Thyroid gland (tissue), 4 donors: ENCODE results near the gene MAP3K6. TPM values are rescaled to one million over a fixed set of nuclear protein-coding genes. Genes with fewer than 3 reads are reported as not detected.

Experiments used
- DNase-seq, 2 donors: peaks; one replicate each; pipeline ENCODE4 v3.0.0-alpha.2; 2019
- H3K27ac ChIP-seq, 3 donors: fragments of 200-600 bp; sonication (generic); 1 replicate in 2 of 3; 2 replicates in 1 of 3; pipeline ENCODE4 v1.5.1; 2016 to 2019; ENCODE audit warnings: mild to moderate bottlenecking in 1 of 3, moderate library complexity in 1 of 3
- H3K27me3 ChIP-seq: fragments of 200-600 bp; sonication (generic); one replicate; pipeline ENCODE4 v1.5.1; 2019
- H3K36me3 ChIP-seq, 2 donors: fragments of 200-600 bp; sonication (generic); one replicate each; pipeline ENCODE4 v1.5.1; 2016 to 2019
- H3K4me1 ChIP-seq, 2 donors: fragments of 200-600 bp; sonication (generic); one replicate each; pipeline ENCODE4 v1.5.1; 2017 to 2019
- H3K4me3 ChIP-seq, 3 donors: fragments of 200-600 bp; sonication (generic); replicated peaks in 1 of 3; 1 replicate in 2 of 3; 2 replicates in 1 of 3; pipeline ENCODE4 v1.5.1; 2016; ENCODE audit warnings: mild to moderate bottlenecking in 1 of 3
- H3K9me3 ChIP-seq: fragments of 200-600 bp; sonication (generic); one replicate; pipeline ENCODE4 v1.5.1; 2017
- CTCF ChIP-seq, 6 experiments: fragments of 200-600 bp in 3 of 6; fragments of 450-650 bp in 3 of 6; sonication (generic) in 3 of 6; IDR thresholded peaks; one replicate each; pipeline ENCODE4 v1.5.1; 2016 to 2019; ENCODE audit warnings: antibody characterized with exemption in 6 of 6, mild to moderate bottlenecking in 2 of 6, inconsistent platforms in 1 of 6, moderate library complexity in 1 of 6
- POLR2A ChIP-seq, 2 donors: fragments of 450-650 bp; IDR thresholded peaks; one replicate each; pipeline ENCODE4 v1.6.1; 2017; ENCODE audit warnings: antibody characterized with exemption in 2 of 2, mild to moderate bottlenecking in 2 of 2, moderate library complexity in 1 of 2
- WGBS, 2 donors: methylation state at CpG; one replicate each; pipeline ENCODE4 v1.1.5; 2017; 5-methylcytosine and 5-hydroxymethylcytosine counted together
- intact Hi-C: fragments of 100-400 bp; cut with DNase I; formaldehyde crosslinking; loops from one replicate; pipeline ENCODE4 v1.15.1; 2023
- total RNA-seq, 4 donors: library from RNA; depleted of rRNA; stranded (reverse); fragments of >200 nt; gene quantifications; one replicate each; pipeline ENCODE4 v1.2.3, GENCODE V29; 2016

The MAP3K6 gene
- total RNA-seq, 4 donors from 2014 or later: 17.6 to 62.9 (median 32.3) TPM

GRCh38 chr1:27400082-27400962 is 33.6 kb upstream of the MAP3K6 start:
- no peak overlapping the region for H3K4me3 ChIP-seq
- no peaks in the 10 kb centered on the region for H3K27me3 ChIP-seq
- TF ChIP-seq CTCF (IDR thresholded peaks at IDR 0.05) (no peak), POLR2A (IDR thresholded peaks at IDR 0.05) (no peak)
- H3K4me1 ChIP-seq: peaks cover 20 to 37% of the 10 kb centered on the region in 2 donors
- intact Hi-C loops: loop anchor here (5.0 kb wide), 2 partner anchors 207 to 262 kb away; no protein-coding TSS in a partner anchor
- no peaks in the 10 kb centered on the region for H3K9me3 ChIP-seq
- no peaks in the 10 kb centered on the region for H3K36me3 ChIP-seq
- 44 to 50% methylated on average over 11 to 13 of the region's 13 CpGs for WGBS, 2 donors
- DNase-seq: no peak
- H3K27ac ChIP-seq: no peak overlapping the region

- DNase-seq: no peak
- Histone ChIP-seq H3K27ac (no peak overlapping the region), H3K27me3 (no peaks in the 10 kb centered on the region), H3K36me3 (no peaks in the 10 kb centered on the region), H3K4me3 (no peak overlapping the region), H3K4me1 (peaks cover 25 to 33% of the 10 kb centered on the region in 2 donors), H3K9me3 (no peaks in the 10 kb centered on the region)
- intact Hi-C loops: loop anchor here (5.0 to 10.0 kb wide), 3 partner anchors 208 to 295 kb away; no protein-coding TSS in a partner anchor
- WGBS, 2 donors: 56 to 65% methylated on average over 10 to 19 of the region's 19 CpGs
- TF ChIP-seq CTCF (IDR thresholded peaks at IDR 0.05): no peak
- TF ChIP-seq POLR2A (IDR thresholded peaks at IDR 0.05): no peak
Measured at GRCh38 chr1:27399251-27400025, 32.7 kb upstream of the MAP3K6 start.

GRCh38 chr1:27398405-27399149 is 31.8 kb upstream of the MAP3K6 start:
- H3K9me3 ChIP-seq: no peaks in the 10 kb centered on the region
- peaks cover 23 to 26% of the 10 kb centered on the region in 2 donors for H3K4me1 ChIP-seq
- DNase-seq: no peak
- no peak overlapping the region for H3K4me3 ChIP-seq
- WGBS, 2 donors: 75 to 82% methylated on average over 1 to 3 of the region's 4 CpGs
- no peaks in the 10 kb centered on the region for H3K36me3 ChIP-seq
- H3K27me3 ChIP-seq: no peaks in the 10 kb centered on the region
- no peak for TF ChIP-seq POLR2A (IDR thresholded peaks at IDR 0.05)
- no peak for TF ChIP-seq CTCF (IDR thresholded peaks at IDR 0.05)
- H3K27ac ChIP-seq: no peak overlapping the region
- intact Hi-C loops: loop anchor here (10.0 kb wide), 1 partner anchor 294 kb away; no protein-coding TSS in a partner anchor

- no peak for DNase-seq
- intact Hi-C loops: loop anchor here (10.0 kb wide), 1 partner anchor 293 kb away; no protein-coding TSS in a partner anchor
Measured at GRCh38 chr1:27397749-27398148, 31.0 kb upstream of the MAP3K6 start.

More at GRCh38 chr1:27397749-27398148, 31.0 kb upstream of the MAP3K6 start:
- Histone ChIP-seq H3K4me1 (peaks cover 17 to 20% of the 10 kb centered on the region in 2 donors), H3K27me3 (no peaks in the 10 kb centered on the region), H3K36me3 (no peaks in the 10 kb centered on the region), H3K4me3 (no peak overlapping the region), H3K27ac (no peak overlapping the region), H3K9me3 (no peaks in the 10 kb centered on the region)
- 64% methylated on average over 4 to 5 of the region's 7 CpGs for WGBS, 2 donors
- no peak for TF ChIP-seq CTCF (IDR thresholded peaks at IDR 0.05)
- TF ChIP-seq POLR2A (IDR thresholded peaks at IDR 0.05): no peak
